MM.1S (cell line): ENCODE data around the gene GALNT12.

Experiments
- EZH2phosphoT487 ChIP-seq: fragments of 300-600 bp; sonication (generic); IDR thresholded peaks from 2 replicates; pipeline ENCODE4 v1.6.1; 2018; ENCODE audit warnings: antibody characterized with exemption, low read length
- TF ChIP-seq, protein P1 (sequence below): fragments of 300-600 bp; sonication (generic); IDR thresholded peaks from 2 replicates; pipeline ENCODE4 v1.5.1; 2016; ENCODE audit warnings: antibody characterized with exemption, low read length, mixed read lengths

DNA sequence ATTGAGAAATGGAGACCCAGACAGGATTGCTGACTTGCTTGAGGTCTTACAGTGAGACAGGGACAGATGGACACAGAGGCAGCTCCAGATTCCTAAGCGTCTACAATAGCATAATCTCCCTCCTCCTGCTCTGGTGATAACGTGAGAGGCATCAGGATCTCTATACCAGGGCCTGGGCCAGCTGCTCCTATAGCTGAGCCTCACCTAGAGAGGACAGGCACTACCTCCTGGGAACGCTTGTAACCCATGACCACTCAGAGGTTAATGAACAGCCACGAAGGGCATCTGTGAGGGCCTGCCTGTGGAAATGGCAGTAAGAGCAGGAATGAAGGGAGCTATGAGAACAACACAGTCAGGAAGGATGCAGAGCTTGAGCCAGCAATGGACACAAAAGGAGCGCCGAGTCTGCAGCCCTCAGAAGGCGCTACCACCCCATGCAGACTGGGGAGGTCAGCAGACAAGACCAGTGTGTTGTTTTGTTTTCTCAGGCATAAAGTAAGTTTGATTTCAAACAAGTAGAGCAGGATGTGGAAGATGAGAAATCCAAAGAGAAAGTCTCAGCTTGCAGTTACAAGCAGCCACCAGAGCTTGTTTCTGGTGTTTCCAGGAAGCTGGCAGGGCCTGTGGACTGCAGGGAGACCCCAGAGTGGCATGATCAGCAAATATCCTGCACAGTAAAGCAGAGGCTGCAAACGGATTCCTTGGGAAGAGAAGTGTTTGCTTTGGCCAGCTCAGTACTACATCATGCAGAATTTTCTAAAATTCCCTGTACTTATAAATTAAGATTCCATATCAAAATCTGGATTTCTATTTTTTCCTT is 28.5 kb upstream of the GALNT12 start:
- TF ChIP-seq, protein P1, sequence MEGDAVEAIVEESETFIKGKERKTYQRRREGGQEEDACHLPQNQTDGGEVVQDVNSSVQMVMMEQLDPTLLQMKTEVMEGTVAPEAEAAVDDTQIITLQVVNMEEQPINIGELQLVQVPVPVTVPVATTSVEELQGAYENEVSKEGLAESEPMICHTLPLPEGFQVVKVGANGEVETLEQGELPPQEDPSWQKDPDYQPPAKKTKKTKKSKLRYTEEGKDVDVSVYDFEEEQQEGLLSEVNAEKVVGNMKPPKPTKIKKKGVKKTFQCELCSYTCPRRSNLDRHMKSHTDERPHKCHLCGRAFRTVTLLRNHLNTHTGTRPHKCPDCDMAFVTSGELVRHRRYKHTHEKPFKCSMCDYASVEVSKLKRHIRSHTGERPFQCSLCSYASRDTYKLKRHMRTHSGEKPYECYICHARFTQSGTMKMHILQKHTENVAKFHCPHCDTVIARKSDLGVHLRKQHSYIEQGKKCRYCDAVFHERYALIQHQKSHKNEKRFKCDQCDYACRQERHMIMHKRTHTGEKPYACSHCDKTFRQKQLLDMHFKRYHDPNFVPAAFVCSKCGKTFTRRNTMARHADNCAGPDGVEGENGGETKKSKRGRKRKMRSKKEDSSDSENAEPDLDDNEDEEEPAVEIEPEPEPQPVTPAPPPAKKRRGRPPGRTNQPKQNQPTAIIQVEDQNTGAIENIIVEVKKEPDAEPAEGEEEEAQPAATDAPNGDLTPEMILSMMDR, result no peak
- no peak for TF ChIP-seq EZH2phosphoT487
